Measurements from ENCODE around the gene ERBB2.

Gene ERBB2

GRCh38 chr17:39700148-39700987 lies 504 bp downstream of the ERBB2 start:
- no peak for TF ChIP-seq CTCF (IDR thresholded peaks at IDR 0.05; ENCODE audit: insufficient read depth, low read length, poor library complexity, severe bottlenecking)
- Histone ChIP-seq H3K4me3 (replicated peaks; ENCODE audit: low read depth, low read length) (no peak overlapping the region), H3K36me3 (ENCODE audit: control insufficient read depth, insufficient read depth, low read length) (no peaks in the 10 kb centered on the region), H3K27me3 (replicated peaks; ENCODE audit: control insufficient read depth, insufficient read depth, low read length) (no peaks in the 10 kb centered on the region; the same call in 1 of the 2 replicates)
- no peak for DNase-seq (ENCODE audit: extremely low read depth, insufficient read length)

- Histone ChIP-seq H3K36me3 (ENCODE audit: control insufficient read depth, insufficient read depth, low read length) (no peaks in the 10 kb centered on the region), H3K27me3 (replicated peaks; ENCODE audit: control insufficient read depth, insufficient read depth, low read length) (no peaks in the 10 kb centered on the region; the same call in 1 of the 2 replicates), H3K4me3 (replicated peaks; ENCODE audit: low read depth, low read length) (no peak overlapping the region)
- no peak for DNase-seq (ENCODE audit: extremely low read depth, insufficient read length)
- TF ChIP-seq CTCF (IDR thresholded peaks at IDR 0.05; ENCODE audit: insufficient read depth, low read length, poor library complexity, severe bottlenecking): no peak
Observed at GRCh38 chr17:39701012-39701783, 1.3 kb downstream of the ERBB2 start.

- TF ChIP-seq CTCF (IDR thresholded peaks at IDR 0.05; ENCODE audit: insufficient read depth, low read length, poor library complexity, severe bottlenecking): no peak
- no peaks in the 10 kb centered on the region; the same call in 1 of the 2 replicates for H3K27me3 ChIP-seq (replicated peaks; ENCODE audit: control insufficient read depth, insufficient read depth, low read length)
- H3K36me3 ChIP-seq (ENCODE audit: control insufficient read depth, insufficient read depth, low read length): no peaks in the 10 kb centered on the region
- no peak for DNase-seq (ENCODE audit: extremely low read depth, insufficient read length)
- H3K4me3 ChIP-seq (replicated peaks; ENCODE audit: low read depth, low read length): no peak overlapping the region
Observed at GRCh38 chr17:39701784-39702422, 2.0 kb downstream of the ERBB2 start.

GRCh38 chr17:39702901-39703893 lies 3.3 kb downstream of the ERBB2 start:
- Histone ChIP-seq H3K4me3 (replicated peaks; ENCODE audit: low read depth, low read length) (no peak overlapping the region), H3K36me3 (ENCODE audit: control insufficient read depth, insufficient read depth, low read length) (no peaks in the 10 kb centered on the region), H3K27me3 (replicated peaks; ENCODE audit: control insufficient read depth, insufficient read depth, low read length) (no peaks in the 10 kb centered on the region; the same call in 1 of the 2 replicates)
- no peak for DNase-seq (ENCODE audit: extremely low read depth, insufficient read length)
- no peak for TF ChIP-seq CTCF (IDR thresholded peaks at IDR 0.05; ENCODE audit: insufficient read depth, low read length, poor library complexity, severe bottlenecking)

- H3K4me3 ChIP-seq (replicated peaks; ENCODE audit: low read depth, low read length): no peak overlapping the region
- no peak for DNase-seq (ENCODE audit: extremely low read depth, insufficient read length)
- TF ChIP-seq CTCF (IDR thresholded peaks at IDR 0.05; ENCODE audit: insufficient read depth, low read length, poor library complexity, severe bottlenecking): no peak
- H3K27me3 ChIP-seq (replicated peaks; ENCODE audit: control insufficient read depth, insufficient read depth, low read length): no peaks in the 10 kb centered on the region; the same call in 1 of the 2 replicates
- no peaks in the 10 kb centered on the region for H3K36me3 ChIP-seq (ENCODE audit: control insufficient read depth, insufficient read depth, low read length)
Observed at GRCh38 chr17:39703913-39704312, 4.0 kb downstream of the ERBB2 start.

All from GM06990 (cell line).